Cardiac fibroblast (primary cell): ENCODE data around the gene RARB.

ENCODE experiments used
- DNase-seq, 2 donors: peaks; one replicate each; pipeline versions ENCODE4 v3.0.0 to v3.0.0-alpha.2; 2010; ENCODE audit warnings: low read depth in 2 of 2
- H3K4me3 ChIP-seq, 2 donors: replicated peaks in 1 of 2; 1 replicate in 1 of 2; 2 replicates in 1 of 2; pipeline ENCODE4 v1.5.1; 2011; ENCODE audit warnings: low read depth in 2 of 2, low read length in 2 of 2, mild to moderate bottlenecking in 2 of 2, moderate library complexity in 1 of 2
- CTCF ChIP-seq: IDR thresholded peaks from one replicate; pipeline ENCODE4 v1.5.1; 2011; ENCODE audit warnings: low read depth, mild to moderate bottlenecking, low read length, inconsistent platforms

RARB gene

GRCh38 chr3:25481386-25481785 lies 53.3 kb downstream of the RARB start:
- no peak overlapping the region for H3K4me3 ChIP-seq
- DNase-seq = no peak
- no peak for TF ChIP-seq CTCF

GRCh38 chr3:25483456-25483855 lies 55.4 kb downstream of the RARB start:
- H3K4me3 ChIP-seq = no peak overlapping the region
- no peak for TF ChIP-seq CTCF
- peak; percentile 53 to 64 for DNase-seq

GRCh38 chr3:25485673-25486072 lies 57.6 kb downstream of the RARB start:
- no peak for DNase-seq
- no peak overlapping the region for H3K4me3 ChIP-seq
- TF ChIP-seq CTCF = no peak

GRCh38 chr3:25486932-25487331 lies 58.9 kb downstream of the RARB start:
- no peak for DNase-seq
- TF ChIP-seq CTCF = no peak
- H3K4me3 ChIP-seq = no peak overlapping the region

- no peak for DNase-seq
- no peak overlapping the region for H3K4me3 ChIP-seq
- no peak for TF ChIP-seq CTCF
Observed at GRCh38 chr3:25489858-25490593, 62.0 kb downstream of the RARB start.

- TF ChIP-seq CTCF = peak; percentile 10
- peak in 1 of 2 donors; percentile 82 for DNase-seq
- no peak overlapping the region for H3K4me3 ChIP-seq
Observed at GRCh38 chr3:25493246-25493645, 65.2 kb downstream of the RARB start.

- DNase-seq = peak; percentile 64 to 95
- H3K4me3 ChIP-seq = no peak overlapping the region
- no peak for TF ChIP-seq CTCF
Observed at GRCh38 chr3:25493786-25494185, 65.7 kb downstream of the RARB start.
